T47D (cell line): ENCODE measurements around the gene HYI.
"Not testable (repeated sequence)": the region's sequence is repeated elsewhere in the genome, so short reads cannot be mapped to it uniquely, and the experiment has no call there.

Source experiments
- DNase-seq, 2 experiments: peaks; one replicate each; pipeline versions ENCODE4 v3.0.0 to v3.0.0-alpha.2; 2011 to 2012; ENCODE audit warnings: low read depth in 1 of 2, low spot score in 1 of 2
- JUND ChIP-seq: IDR thresholded peaks from 2 replicates; pipeline ENCODE4 v1.6.1; 2012; ENCODE audit warnings: low read depth
- in situ Hi-C: cut with HindIII; loops from 2 replicates; pipeline ENCODE4 v1.10.0; 2016; ENCODE audit warnings: low sequenced_read_pairs, low pct_unique_long_range_greater_than_20kb

The HYI gene

GRCh38 chr1:43423672-43424550 lies 29.8 kb downstream of the HYI start:
- no peak for TF ChIP-seq JUND
- in situ Hi-C loops = no loop called here
- no peak for DNase-seq

GRCh38 chr1:43422995-43423671 lies 30.6 kb downstream of the HYI start:
- TF ChIP-seq JUND = no peak
- in situ Hi-C loops = no loop called here
- DNase-seq = no peak

- no peak for TF ChIP-seq JUND
- in situ Hi-C loops = no loop called here
- no peak for DNase-seq
Measured at GRCh38 chr1:43421976-43422750, 31.6 kb downstream of the HYI start.

GRCh38 chr1:43421396-43421795 lies 32.3 kb downstream of the HYI start:
- no peak for TF ChIP-seq JUND
- in situ Hi-C loops = no loop called here
- DNase-seq = no peak

GRCh38 chr1:43420874-43421273 lies 32.9 kb downstream of the HYI start:
- in situ Hi-C loops = no loop called here
- no peak for TF ChIP-seq JUND

GRCh38 chr1:43419627-43420425 lies 33.9 kb downstream of the HYI start:
- no peak for DNase-seq

More at GRCh38 chr1:43420874-43421273, 32.9 kb downstream of the HYI start:
- DNase-seq = no peak

GRCh38 chr1:43418858-43419257 lies 34.9 kb downstream of the HYI start:
- in situ Hi-C loops = no loop called here
- no peak for TF ChIP-seq JUND
- DNase-seq = no peak

More at GRCh38 chr1:43419627-43420425, 33.9 kb downstream of the HYI start:
- in situ Hi-C loops = no loop called here
- no peak for TF ChIP-seq JUND

- in situ Hi-C loops = no loop called here
Measured at GRCh38 chr1:43415901-43416300, 37.8 kb downstream of the HYI start.

GRCh38 chr1:43414634-43415223 lies 39.0 kb downstream of the HYI start:
- no peak for TF ChIP-seq JUND
- peak in 1 of 2 experiments; percentile 50 for DNase-seq
- in situ Hi-C loops = no loop called here

More at GRCh38 chr1:43415901-43416300, 37.8 kb downstream of the HYI start:
- no peak for DNase-seq
- no peak for TF ChIP-seq JUND

GRCh38 chr1:43413426-43413825 lies 40.3 kb downstream of the HYI start:
- in situ Hi-C loops, DNase-seq: not testable (repeated sequence)

- no peak for TF ChIP-seq JUND
- in situ Hi-C loops = no loop called here
- DNase-seq = no peak
Measured at GRCh38 chr1:43410571-43410970, 43.2 kb downstream of the HYI start.

- no peak for TF ChIP-seq JUND
- in situ Hi-C loops = no loop called here
Measured at GRCh38 chr1:43405876-43406234, 47.9 kb downstream of the HYI start.

More at GRCh38 chr1:43405876-43406234, 47.9 kb downstream of the HYI start:
- DNase-seq = no peak
